SU-DHL-6 (cell line): ENCODE data around the gene YIPF3.

Experiments
- H2AFZ ChIP-seq: fragments of 200-600 bp; sonication (generic); 2 replicates; pipeline ENCODE4 v1.6.1; 2014; ENCODE audit warnings: low read depth, mild to moderate bottlenecking, moderate library complexity, mixed read lengths, antibody characterized with exemption, low read length; ENCODE audit not compliant: severe bottlenecking
- H3F3A ChIP-seq: fragments of 200-600 bp; shearing (Covaris generic); 2 replicates; pipeline ENCODE4 v1.6.0; 2016; ENCODE audit warnings: antibody characterized with exemption, mild to moderate bottlenecking; ENCODE audit not compliant: insufficient read depth
- H3K27ac ChIP-seq: fragments of 200-600 bp; sonication (generic); 2 replicates; pipeline ENCODE4 v1.5.1; 2016; ENCODE audit warnings: low read depth, mild to moderate bottlenecking, low read length, moderate library complexity, mixed read lengths
- H3K27me3 ChIP-seq: fragments of 200-600 bp; sonication (generic), shearing (Covaris generic); 2 replicates; pipeline ENCODE4 v1.6.0; 2014; ENCODE audit warnings: mild to moderate bottlenecking, low read length
- H3K36me3 ChIP-seq: fragments of 200-600 bp; sonication (generic); 2 replicates; pipeline ENCODE4 v1.6.1; 2014; ENCODE audit warnings: mild to moderate bottlenecking, low read length, mixed read lengths
- H3K4me2 ChIP-seq: fragments of 300-600, 200-600 bp; shearing (Covaris generic), sonication (generic); 2 replicates; pipeline ENCODE4 v1.6.0; 2014; ENCODE audit warnings: low read length, low read depth, mild to moderate bottlenecking; ENCODE audit not compliant: poor library complexity, severe bottlenecking
- H3K4me3 ChIP-seq: fragments of 200-600 bp; sonication (generic); 2 replicates; pipeline ENCODE4 v1.5.1; 2014; ENCODE audit warnings: antibody characterized with exemption, low read length, mild to moderate bottlenecking, mixed read lengths; ENCODE audit not compliant: insufficient read depth, poor library complexity, severe bottlenecking
- H3K79me2 ChIP-seq: fragments of 200-600 bp; sonication (generic); 2 replicates; pipeline ENCODE4 v1.6.1; 2014; ENCODE audit warnings: mild to moderate bottlenecking, low read length, moderate library complexity; ENCODE audit not compliant: insufficient read depth
- H3K9ac ChIP-seq: fragments of 200-600 bp; sonication (generic); 2 replicates; pipeline ENCODE4 v1.7.0; 2014; ENCODE audit warnings: mild to moderate bottlenecking, low read length
- H3K9me2 ChIP-seq: fragments of 200-600 bp; sonication (generic); replicated peaks from 2 replicates; pipeline ENCODE4 v1.6.1; 2014; ENCODE audit warnings: low read length; ENCODE audit not compliant: insufficient read depth
- H3K9me3 ChIP-seq: fragments of 200-600 bp; sonication (generic); 2 replicates; pipeline ENCODE4 v1.6.1; 2014; ENCODE audit warnings: low read length, mixed read lengths; ENCODE audit not compliant: insufficient read depth
- H4K20me1 ChIP-seq: fragments of 200-600 bp; sonication (generic); 2 replicates; pipeline ENCODE4 v1.6.1; 2014; ENCODE audit warnings: low read depth, mild to moderate bottlenecking, antibody characterized with exemption, low read length, moderate library complexity, mixed read lengths
- EZH2phosphoT487 ChIP-seq: fragments of 200-600 bp; sonication (generic), shearing (Covaris generic); conservative IDR thresholded peaks from 2 replicates; pipeline ENCODE4 v1.6.1; 2018; ENCODE audit warnings: mild to moderate bottlenecking, antibody characterized with exemption, low read length, moderate library complexity, mixed read lengths
- TF ChIP-seq, protein P1 (sequence below): fragments of 200-600 bp; sonication (generic); IDR thresholded peaks from one replicate; pipeline ENCODE4 v1.5.1; 2017; ENCODE audit warnings: antibody characterized with exemption, mild to moderate bottlenecking, low read length, moderate library complexity; ENCODE audit not compliant: insufficient read depth, poor library complexity, severe bottlenecking

The YIPF3 gene

DNA sequence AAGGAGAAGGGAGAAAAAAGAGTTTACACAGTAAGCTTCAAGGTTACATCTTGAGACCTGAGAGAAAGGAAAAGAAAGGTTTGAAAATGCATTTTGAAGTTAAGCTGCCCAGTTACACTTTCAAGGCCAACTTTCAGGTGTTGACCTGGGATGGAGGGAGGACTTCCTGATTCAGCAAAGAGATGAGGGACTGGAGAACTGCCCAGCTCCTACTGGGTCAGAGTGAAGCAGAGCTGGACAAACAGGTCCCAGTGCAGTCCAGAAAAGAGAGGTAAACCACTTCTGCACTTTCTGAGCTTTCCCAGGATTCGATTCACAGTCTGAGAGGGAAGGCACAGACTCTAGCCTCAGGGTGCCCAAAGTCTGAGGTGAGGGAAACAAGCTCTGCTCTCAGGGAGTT lies 45.3 kb downstream of the YIPF3 start:
- no peak overlapping the region for H3K4me2 ChIP-seq
- peaks cover under 1% of the 10 kb centered on the region; the same call in 1 of the 2 replicates for H3F3A ChIP-seq
- no peak overlapping the region for H3K4me3 ChIP-seq
- no peak overlapping the region for H2AFZ ChIP-seq
- no peaks in the 10 kb centered on the region for H4K20me1 ChIP-seq
- no peak overlapping the region for H3K27ac ChIP-seq
- no peak overlapping the region for H3K9ac ChIP-seq
- no peaks in the 10 kb centered on the region for H3K9me2 ChIP-seq
- TF ChIP-seq, protein P1, sequence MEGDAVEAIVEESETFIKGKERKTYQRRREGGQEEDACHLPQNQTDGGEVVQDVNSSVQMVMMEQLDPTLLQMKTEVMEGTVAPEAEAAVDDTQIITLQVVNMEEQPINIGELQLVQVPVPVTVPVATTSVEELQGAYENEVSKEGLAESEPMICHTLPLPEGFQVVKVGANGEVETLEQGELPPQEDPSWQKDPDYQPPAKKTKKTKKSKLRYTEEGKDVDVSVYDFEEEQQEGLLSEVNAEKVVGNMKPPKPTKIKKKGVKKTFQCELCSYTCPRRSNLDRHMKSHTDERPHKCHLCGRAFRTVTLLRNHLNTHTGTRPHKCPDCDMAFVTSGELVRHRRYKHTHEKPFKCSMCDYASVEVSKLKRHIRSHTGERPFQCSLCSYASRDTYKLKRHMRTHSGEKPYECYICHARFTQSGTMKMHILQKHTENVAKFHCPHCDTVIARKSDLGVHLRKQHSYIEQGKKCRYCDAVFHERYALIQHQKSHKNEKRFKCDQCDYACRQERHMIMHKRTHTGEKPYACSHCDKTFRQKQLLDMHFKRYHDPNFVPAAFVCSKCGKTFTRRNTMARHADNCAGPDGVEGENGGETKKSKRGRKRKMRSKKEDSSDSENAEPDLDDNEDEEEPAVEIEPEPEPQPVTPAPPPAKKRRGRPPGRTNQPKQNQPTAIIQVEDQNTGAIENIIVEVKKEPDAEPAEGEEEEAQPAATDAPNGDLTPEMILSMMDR = no peak
- no peak for TF ChIP-seq EZH2phosphoT487
- no peaks in the 10 kb centered on the region for H3K27me3 ChIP-seq
- H3K79me2 ChIP-seq = no peaks in the 10 kb centered on the region
- no peaks in the 10 kb centered on the region for H3K9me3 ChIP-seq
- no peaks in the 10 kb centered on the region for H3K36me3 ChIP-seq

DNA sequence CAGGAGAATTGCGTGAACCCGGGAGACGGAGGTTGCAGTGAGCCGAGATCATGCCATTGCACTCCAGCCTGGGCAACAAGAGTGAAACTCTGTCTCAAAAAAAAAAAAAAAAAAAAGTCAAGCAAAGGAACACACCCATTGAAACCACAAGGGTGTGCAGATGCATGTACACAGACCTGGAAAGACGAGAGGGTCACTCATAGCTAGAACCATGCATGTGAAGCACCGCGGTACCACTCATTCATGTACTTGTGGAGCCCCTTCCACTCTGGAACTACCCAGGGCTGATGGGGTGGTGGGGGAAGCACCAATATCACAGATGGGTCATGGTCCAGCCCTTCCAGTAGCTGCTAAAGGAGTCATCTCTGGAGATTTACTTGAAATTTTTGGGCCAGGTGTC lies 46.8 kb downstream of the YIPF3 start:
- no peaks in the 10 kb centered on the region for H3K79me2 ChIP-seq
- H3K27ac ChIP-seq = no peak overlapping the region
- H2AFZ ChIP-seq = no peak overlapping the region
- no peaks in the 10 kb centered on the region for H3F3A ChIP-seq
- TF ChIP-seq, protein P1 = no peak
- TF ChIP-seq EZH2phosphoT487 = no peak
- no peaks in the 10 kb centered on the region for H3K36me3 ChIP-seq
- H3K9ac ChIP-seq = no peak overlapping the region
- H3K4me2 ChIP-seq = no peak overlapping the region
- no peaks in the 10 kb centered on the region for H4K20me1 ChIP-seq
- no peaks in the 10 kb centered on the region for H3K9me2 ChIP-seq
- H3K4me3 ChIP-seq = no peak overlapping the region
- no peaks in the 10 kb centered on the region for H3K9me3 ChIP-seq
- no peaks in the 10 kb centered on the region for H3K27me3 ChIP-seq

DNA sequence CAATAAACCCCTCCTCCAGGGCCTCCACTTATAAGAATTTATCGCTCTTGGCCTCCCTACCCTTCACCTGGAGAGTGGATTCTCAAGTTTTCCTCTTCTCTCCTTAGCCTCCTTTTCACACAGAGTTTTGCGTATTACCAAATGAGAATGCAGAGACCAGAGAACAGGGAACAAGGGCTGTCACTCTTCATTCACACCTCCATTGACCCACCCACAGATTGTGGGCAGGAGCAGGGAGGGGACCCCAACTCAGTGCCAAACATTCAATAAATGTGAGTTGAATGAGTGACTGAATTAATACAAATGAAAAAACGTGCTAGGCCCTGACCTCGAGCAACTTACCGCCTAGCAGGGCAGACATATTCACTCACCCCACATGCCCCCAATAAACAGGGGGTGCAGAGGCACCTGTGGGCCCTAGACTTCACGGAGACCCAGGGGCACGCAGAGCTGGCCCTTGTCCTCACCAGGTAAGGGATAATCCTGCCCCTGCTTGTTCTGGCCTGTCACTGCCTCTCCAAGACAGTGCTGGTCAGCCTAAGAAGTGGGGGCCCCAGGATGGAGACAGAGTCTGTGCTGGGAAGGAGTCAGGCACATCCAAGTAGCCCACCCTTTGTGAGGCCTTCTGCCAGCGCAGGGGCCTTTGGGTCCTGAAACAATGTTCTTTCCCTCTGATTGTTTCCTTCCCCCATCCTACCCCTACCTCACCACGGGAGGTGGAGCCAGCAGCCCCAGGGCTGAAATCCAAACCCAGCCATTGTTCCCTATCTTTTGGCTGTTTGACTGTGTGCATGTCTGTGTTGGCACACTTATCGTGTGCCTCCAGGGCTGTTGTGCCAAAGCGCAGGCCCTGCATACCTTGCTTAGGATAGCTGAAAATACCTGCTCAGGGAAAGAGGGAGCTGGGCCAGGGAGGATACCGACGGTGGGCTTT lies 47.7 kb downstream of the YIPF3 start:
- Histone ChIP-seq H3K9me2 (no peaks in the 10 kb centered on the region), H4K20me1 (no peaks in the 10 kb centered on the region), H3F3A (no peaks in the 10 kb centered on the region), H3K4me3 (no peak overlapping the region), H3K36me3 (no peaks in the 10 kb centered on the region), H3K9me3 (no peaks in the 10 kb centered on the region), H3K9ac (no peak overlapping the region), H3K79me2 (no peaks in the 10 kb centered on the region), H3K27me3 (no peaks in the 10 kb centered on the region), H2AFZ (no peak overlapping the region), H3K4me2 (no peak overlapping the region), H3K27ac (no peak overlapping the region)
- no peak for TF ChIP-seq EZH2phosphoT487
- TF ChIP-seq, protein P1 = no peak
